CD4-positive, alpha-beta T cell treated with Interleukin-6 at 100 ng/mL for 8 hours (primary cell): ENCODE measurements around the gene TCF15.
"Not testable (repeated sequence)": the region's sequence is repeated elsewhere in the genome, so short reads cannot be mapped to it uniquely, and the experiment has no call there.

Experiments
- DNase-seq: peaks from one replicate; pipeline ENCODE4 v3.0.0-alpha.2; 2020; ENCODE audit warnings: mixed read lengths, low spot score

The TCF15 gene

GRCh38 chr20:578940-579690 lies 31.0 kb downstream of the TCF15 start:
- DNase-seq: not testable (repeated sequence)

DNA sequence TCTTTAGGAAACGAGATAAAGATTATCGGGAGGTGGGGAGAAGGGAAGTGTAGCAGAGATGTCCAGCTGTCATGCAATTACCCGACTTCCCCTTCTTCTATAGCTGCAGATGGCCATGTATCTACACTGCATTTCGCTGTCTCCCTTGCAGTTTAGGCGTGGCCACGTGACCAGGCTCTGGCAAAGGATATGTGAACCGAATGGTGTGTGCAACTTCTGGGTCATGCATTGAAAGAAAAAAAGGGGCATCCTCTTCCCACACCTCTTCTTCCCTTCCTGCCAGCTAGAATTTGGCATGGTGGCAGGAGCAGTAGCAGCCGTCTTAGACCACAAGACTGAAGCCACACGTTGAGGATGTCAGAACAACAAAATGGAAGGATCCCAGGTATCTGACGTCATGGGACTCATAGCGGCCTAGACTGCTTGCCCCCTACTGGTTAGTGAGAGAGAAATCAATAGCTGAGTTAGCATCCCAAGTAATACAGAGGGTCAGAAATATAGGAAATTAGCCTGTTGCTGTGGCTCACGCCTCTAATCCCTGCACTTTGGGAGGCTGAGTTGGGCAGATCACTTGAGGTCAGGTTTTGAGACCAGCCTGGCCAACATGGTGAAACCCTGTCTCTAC lies 32.8 kb downstream of the TCF15 start:
- DNase-seq: no peak

DNA sequence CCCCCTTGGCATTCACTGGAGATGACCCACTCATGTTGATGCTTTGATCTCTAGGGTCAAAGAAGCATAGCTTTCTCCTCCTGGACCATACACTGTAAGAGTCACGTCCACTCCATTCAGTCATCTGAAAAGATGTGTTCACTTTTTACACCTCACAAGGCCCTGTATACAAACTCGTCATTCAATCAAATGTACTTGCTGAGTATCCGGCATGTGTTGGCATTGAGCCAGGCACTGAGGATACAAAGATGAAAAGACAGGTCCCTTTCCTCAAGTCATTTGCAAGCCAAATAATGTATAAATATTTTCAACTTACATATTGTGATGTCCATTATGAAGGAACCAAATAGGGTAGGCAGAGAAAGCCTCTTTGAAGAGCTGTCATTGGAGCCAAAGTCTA lies 34.0 kb downstream of the TCF15 start:
- no peak for DNase-seq

DNA sequence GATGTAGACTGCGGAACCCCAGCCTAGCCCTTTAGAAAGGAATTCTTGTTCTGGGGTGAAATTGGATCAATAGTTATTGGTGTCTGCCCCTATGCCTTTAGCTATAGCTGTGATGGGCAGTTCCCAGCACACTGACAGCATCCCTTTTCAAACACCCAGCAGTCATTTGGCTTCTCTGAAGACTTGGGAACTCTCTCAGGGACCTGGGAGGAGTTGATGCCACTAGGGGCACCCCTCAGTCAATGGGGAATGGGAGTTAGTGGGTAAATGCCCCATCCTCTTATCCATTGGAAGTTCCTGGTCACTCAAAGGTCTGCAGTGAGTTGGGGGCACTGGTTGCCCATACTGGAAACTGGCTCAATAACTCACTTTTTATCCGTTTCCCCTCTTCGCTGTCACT lies 34.9 kb downstream of the TCF15 start:
- DNase-seq: no peak

GRCh38 chr20:574297-574942 lies 35.7 kb downstream of the TCF15 start:
- DNase-seq: no peak

DNA sequence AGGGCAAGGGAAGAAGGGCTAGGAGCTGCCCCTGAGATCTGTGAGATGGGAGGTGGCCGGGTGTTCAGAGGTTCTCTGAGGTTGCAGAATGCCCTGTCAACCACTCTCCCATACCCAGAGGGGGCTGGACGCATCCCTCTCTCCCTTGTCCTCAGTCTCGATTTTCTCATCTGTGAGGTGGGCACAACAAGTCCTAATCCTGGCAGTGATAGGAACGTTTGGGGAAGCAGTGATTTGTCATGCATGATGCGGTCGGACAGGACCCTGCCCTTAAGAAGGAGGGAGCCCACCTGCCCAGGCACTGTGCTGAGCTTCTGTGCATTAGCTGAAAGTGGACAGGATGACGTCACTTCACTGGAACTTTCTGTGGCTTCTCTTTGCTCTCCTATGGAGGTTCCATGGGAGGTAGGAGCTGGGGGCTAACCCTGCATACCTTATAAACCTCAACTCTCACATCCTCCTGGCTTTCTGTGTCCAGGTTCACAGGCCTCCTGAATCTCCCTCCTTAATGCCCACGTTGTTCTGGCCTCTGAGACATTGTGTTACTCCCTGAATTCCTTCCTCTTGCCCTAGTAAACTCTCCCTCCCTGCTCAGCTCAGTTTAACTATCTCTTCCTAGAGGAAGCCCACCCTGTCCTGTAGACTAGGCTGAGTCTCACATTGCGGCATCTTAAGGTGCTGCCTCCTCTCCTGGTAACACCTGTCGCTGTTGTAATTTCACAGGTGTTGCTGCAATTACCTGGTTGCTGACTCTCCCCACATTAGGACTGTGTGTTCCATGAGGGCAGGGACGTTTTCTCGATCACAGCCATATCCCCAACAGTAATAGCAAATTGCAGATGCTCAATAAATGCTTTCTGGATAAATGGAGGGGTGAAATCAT lies 36.5 kb downstream of the TCF15 start:
- DNase-seq: no peak

DNA sequence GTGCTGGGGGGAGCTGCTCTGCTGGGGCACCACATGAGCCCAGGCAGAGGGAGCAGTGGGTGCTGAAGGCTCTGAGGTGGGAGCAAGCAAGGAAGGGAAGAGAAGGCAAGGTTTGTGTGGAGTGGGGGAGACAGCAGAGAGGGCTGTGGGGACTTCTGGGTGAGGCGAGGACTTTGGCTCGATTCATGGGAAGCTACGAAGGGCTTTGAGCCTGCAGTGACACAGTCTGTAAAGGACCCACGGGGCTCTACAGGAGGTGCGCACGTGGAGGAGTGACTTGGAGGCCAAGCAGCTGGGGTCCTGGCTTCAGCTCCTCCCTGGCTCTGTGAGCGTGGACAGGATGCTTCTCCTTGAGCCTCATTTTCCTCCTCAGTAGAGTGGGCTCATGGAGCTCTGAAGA lies 37.4 kb downstream of the TCF15 start:
- DNase-seq: no peak

DNA sequence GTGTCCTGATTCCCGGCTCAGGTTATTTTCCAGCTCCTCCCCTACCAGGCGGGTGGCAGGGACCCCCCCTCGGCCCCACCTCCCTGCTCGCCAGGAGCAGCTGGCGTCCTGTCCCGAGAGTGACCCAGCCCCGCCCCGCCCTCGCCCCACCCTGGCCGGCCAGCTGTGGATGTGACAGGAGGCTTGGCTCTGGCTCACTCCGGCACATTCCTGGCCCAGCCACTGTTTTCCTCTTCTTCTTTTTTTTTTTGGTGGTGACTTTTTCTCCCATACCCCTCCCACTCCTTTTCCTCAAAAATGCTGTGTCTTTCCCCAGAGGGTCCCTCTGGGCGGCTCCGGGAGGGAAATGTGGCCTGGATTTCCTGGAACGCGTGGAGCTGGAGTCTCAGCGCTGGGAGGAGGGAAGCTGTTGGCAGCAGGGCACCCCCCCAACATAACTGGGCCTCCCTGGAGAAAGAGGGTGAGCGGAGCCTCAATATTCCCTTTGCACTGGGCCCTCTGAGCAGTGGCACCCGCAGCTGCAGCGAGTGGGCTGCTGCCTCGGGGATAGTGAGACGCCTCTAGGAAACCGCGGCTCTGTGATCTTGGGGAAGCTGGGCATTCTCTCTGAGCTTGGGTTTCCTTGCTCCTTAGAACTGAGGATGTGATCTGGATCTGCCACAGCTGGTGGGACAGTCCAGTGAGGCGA lies 38.2 kb downstream of the TCF15 start:
- no peak for DNase-seq

GRCh38 chr20:568673-569415 lies 41.3 kb downstream of the TCF15 start:
- no peak for DNase-seq

GRCh38 chr20:568097-568652 lies 41.9 kb downstream of the TCF15 start:
- no peak for DNase-seq

- no peak for DNase-seq
These were observed 45.9 kb downstream of the TCF15 start for GRCh38 chr20:564192-564591.

- DNase-seq: no peak
These were observed 46.9 kb downstream of the TCF15 start for GRCh38 chr20:563187-563586.

GRCh38 chr20:562232-562897 lies 47.7 kb downstream of the TCF15 start:
- DNase-seq: no peak

DNA sequence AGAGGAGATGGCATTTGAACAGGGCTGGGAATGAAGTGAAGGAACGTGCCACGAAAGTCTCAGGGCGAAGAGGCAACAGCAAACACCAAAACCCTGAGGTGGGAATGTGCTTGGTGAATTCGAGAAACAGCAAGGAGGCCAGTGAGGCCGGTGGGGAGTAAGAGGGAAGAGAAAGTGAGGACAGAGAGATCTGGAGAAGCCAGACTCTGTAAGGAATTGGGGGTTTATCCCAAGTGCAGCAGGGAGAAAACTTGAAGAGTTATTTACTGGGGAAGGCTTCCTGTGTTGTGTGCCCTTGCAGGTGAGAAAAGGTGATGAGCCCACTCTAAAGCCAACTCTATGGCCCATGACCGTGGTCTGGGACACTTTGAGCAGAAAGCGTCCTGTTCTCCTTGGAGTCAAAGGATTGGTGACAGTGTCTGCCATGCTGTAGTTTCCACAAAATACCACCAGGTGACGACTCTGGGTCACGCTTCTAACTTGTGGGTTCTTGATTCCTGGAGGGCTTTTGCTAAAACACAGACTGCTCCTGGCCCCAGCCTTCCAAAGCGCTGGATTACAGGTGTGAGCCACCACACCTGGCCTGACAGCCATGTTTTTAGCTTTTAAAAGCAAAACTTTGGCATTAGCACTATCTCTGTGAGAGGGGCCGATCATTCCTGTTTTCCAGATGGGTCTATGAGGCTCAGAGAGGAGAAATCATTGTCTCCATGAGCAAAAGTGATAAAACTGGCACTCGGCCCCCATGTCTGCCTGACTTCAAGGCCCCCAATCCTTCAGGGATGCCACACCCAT lies 48.5 kb downstream of the TCF15 start:
- peak; percentile 21 for DNase-seq

GRCh38 chr20:560680-561079 lies 49.4 kb downstream of the TCF15 start:
- no peak for DNase-seq

- no peak for DNase-seq
These were observed 52.0 kb downstream of the TCF15 start for GRCh38 chr20:558117-558516.

DNA sequence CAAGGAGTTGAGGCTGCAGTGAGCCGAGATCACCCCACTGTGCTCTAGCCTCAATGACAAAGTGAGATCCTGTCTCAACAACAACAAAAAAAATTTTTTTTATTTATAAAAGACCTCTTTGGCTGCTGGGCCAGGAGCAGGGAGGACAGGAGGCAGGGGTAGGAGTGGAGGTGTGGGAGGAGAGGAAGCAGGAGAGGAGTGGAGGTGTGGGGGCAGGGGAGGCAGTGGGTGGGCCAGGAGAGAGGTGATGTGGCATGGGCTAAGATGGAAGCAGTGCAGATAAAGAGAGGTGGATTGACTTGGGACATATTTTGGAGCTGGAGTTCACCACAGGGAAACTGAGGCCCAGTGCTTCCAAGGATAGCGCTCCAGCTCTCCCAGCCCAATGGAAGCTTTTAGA lies 53.1 kb downstream of the TCF15 start:
- DNase-seq: no peak

DNA sequence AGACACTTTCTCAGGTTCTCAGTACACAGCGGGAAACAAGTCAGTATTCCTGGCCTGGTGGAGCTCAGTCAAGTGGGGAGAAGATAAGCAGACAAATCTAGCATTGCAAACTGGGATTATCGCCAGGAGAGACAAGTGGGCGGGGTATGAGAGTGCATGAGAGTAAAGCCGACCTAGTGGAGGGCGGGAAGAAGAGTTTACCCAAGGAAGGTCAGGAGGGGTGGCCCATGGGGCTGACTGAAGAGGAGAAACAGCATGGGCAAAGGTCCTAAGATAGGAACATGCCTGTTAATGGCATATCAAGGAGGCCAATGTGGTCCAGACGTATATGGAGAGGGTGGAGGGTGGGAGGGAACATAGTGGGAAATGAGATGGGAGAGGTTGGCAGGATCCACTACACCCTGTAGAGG lies 54.1 kb downstream of the TCF15 start:
- DNase-seq: no peak
